HG03571 (cell line): Measurements from ENCODE around the gene LSM3.

Source experiments
- ATAC-seq: cut with Tn5 transposase; IDR thresholded peaks from one replicate; pipeline ENCODE4 v1.9.1; 2021; ENCODE audit not compliant: unreplicated experiment

The LSM3 gene

GRCh38 chr3:14156201-14156600, 22.4 kb upstream of the LSM3 start:
- ATAC-seq = no peak

- ATAC-seq = no peak
Measured at GRCh38 chr3:14156843-14157561, 21.6 kb upstream of the LSM3 start.

- no peak for ATAC-seq
Measured at GRCh38 chr3:14157951-14158350, 20.7 kb upstream of the LSM3 start.

- ATAC-seq = no peak
Measured at GRCh38 chr3:14158370-14158769, 20.2 kb upstream of the LSM3 start.

GRCh38 chr3:14159426-14159825, 19.2 kb upstream of the LSM3 start:
- no peak for ATAC-seq

- no peak for ATAC-seq
Measured at GRCh38 chr3:14161282-14161681, 17.3 kb upstream of the LSM3 start.

- no peak for ATAC-seq
Measured at GRCh38 chr3:14162178-14162577, 16.4 kb upstream of the LSM3 start.

- ATAC-seq = no peak
Measured at GRCh38 chr3:14166877-14167603, 11.6 kb upstream of the LSM3 start.

- no peak for ATAC-seq
Measured at GRCh38 chr3:14169435-14169834, 9.2 kb upstream of the LSM3 start.

GRCh38 chr3:14169871-14170270, 8.7 kb upstream of the LSM3 start:
- ATAC-seq = no peak

- no peak for ATAC-seq
Measured at GRCh38 chr3:14170531-14171159, 8.0 kb upstream of the LSM3 start.

- no peak for ATAC-seq
Measured at GRCh38 chr3:14172496-14172895, 6.1 kb upstream of the LSM3 start.

GRCh38 chr3:14174483-14174882, 4.1 kb upstream of the LSM3 start:
- ATAC-seq = no peak

- ATAC-seq = no peak
Measured at GRCh38 chr3:14175383-14176037, 3.1 kb upstream of the LSM3 start.

GRCh38 chr3:14177580-14178246, 904 bp upstream of the LSM3 start:
- no peak for ATAC-seq

GRCh38 chr3:14179114-14179465, 473 bp downstream of the LSM3 start:
- no peak for ATAC-seq

- no peak for ATAC-seq
Measured at GRCh38 chr3:14179795-14180194, 1.2 kb downstream of the LSM3 start.

GRCh38 chr3:14181253-14181652, 2.6 kb downstream of the LSM3 start:
- no peak for ATAC-seq

- ATAC-seq = no peak
Measured at GRCh38 chr3:14183015-14183577, 4.5 kb downstream of the LSM3 start.

- no peak for ATAC-seq
Measured at GRCh38 chr3:14186854-14187458, 8.3 kb downstream of the LSM3 start.
